Measurements from ENCODE around the gene ST8SIA6. TPM values are rescaled to one million over a fixed set of nuclear protein-coding genes. Genes with fewer than 3 reads are reported as not detected.
"Not testable (repeated sequence)": the region's sequence is repeated elsewhere in the genome, so short reads cannot be mapped to it uniquely, and the experiment has no call there.

ST8SIA6 gene
- total RNA-seq, 1 experiment from 2014 or later = 0.39 TPM

DNA sequence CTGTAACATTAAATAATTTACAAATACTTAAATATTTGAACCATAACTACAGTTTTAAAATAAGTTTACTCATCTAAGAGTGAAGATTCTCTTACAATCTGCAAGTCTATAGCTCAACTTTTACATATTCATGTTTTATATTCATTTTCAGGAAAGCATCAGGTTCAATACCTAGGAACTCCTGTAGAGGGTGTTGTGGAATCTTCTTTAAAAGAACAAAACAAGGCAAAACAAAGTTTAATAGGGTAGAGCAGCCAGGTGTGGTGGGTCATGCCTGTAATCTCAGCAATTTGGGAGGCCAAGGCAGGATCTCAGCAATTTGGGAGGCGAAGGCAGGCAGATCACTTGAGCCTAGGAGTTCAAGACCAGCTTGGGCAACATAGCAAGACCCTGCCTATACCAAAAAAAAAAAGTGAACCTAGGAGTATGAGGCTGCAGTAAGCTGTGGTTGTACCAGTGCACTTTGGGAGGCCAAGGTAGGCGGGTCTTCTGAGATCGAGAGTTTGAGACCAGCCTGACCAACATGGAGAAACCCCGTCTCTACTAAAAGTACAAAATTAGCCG lies 45.1 kb downstream of the ST8SIA6 start:
- Histone ChIP-seq H3K4me3 (no peak overlapping the region), H3K27me3 (replicated peaks) (peaks cover 8% of the 10 kb centered on the region; the same call in 1 of the 2 replicates), H3K9me3 (replicated peaks) (no peaks in the 10 kb centered on the region), H3K36me3 (no peaks in the 10 kb centered on the region), H3K4me1 (replicated peaks) (no peaks in the 10 kb centered on the region), H3K27ac (no peak overlapping the region)
- DNase-seq (ENCODE audit: low read depth in 1 of 2, low spot score in 2 of 2) = no peak

DNA sequence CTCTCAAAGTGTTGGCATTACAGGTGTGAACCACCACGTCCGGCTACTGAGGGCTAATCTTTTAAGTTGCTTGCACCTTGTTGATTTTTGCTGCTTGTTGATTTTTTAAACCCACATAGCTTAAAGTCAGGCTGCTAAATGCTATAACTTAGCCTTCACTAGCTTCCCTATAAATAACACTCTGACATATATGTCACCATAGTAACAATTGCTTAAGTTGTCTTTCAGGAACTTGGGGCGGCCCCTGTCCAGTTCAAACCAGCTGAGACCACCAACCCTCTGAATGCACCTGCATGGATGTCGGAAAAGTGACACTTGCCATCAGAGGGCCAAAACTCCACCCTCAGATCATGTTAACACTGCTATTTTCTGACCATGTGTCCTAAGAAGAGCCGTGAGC lies 47.3 kb downstream of the ST8SIA6 start:
- Histone ChIP-seq H3K27me3 (replicated peaks) (0 out of 2 replicates have a peak, but pooled peaks cover 3% of the 10 kb centered on the region), H3K9me3 (replicated peaks) (no peaks in the 10 kb centered on the region), H3K27ac (no peak overlapping the region)

DNA sequence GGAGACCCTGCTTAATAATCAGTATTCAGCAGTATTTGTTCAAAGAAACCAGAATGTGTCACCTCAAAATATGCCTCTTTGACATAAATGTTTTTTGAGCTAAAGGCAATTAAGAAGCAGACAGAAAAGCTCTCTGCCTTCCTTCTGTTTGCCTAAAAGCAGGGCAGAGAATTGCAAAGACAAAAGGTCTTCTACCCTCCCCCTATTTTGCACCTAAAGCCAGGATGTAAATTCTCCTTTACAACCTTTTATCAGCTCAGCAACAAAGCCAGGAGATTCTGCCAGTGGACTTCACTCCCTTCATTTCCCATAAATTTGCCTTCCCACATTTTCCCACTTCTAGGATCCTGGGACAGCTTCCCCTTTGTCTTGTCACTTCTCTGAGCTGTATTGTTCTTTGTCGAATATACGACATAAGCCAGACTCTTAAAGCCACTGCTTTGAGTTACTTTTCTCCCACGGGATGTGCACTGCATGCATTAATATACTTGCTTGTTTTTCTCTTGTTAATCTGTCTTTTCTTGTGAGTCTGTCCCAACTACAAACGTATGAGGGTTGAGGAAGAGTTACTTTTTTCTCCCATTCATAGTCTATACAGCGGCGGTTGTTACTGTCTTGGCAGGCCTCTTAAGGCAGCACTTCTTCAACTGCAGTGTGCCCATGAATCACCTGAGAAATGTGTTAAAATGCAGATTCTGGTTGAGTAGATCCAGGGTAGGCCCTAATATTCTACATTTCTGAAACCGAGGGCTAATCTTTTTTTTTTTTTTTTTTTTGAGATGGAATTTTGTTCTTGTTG lies 48.2 kb downstream of the ST8SIA6 start:
- Histone ChIP-seq H3K4me1 (replicated peaks) (no peaks in the 10 kb centered on the region), H3K36me3 (no peaks in the 10 kb centered on the region), H3K27me3 (replicated peaks) (0 out of 2 replicates have a peak, but pooled peaks cover 3% of the 10 kb centered on the region), H3K9me3 (replicated peaks) (no peaks in the 10 kb centered on the region), H3K27ac (no peak overlapping the region), H3K4me3 (no peak overlapping the region)
- DNase-seq (ENCODE audit: low read depth in 1 of 2, low spot score in 2 of 2) = no peak

More for the DNA sequence above, 47.3 kb downstream of the ST8SIA6 start:
- no peaks in the 10 kb centered on the region for H3K36me3 ChIP-seq
- no peak overlapping the region for H3K4me3 ChIP-seq
- no peaks in the 10 kb centered on the region for H3K4me1 ChIP-seq (replicated peaks)
- no peak for DNase-seq (ENCODE audit: low read depth in 1 of 2, low spot score in 2 of 2)

DNA sequence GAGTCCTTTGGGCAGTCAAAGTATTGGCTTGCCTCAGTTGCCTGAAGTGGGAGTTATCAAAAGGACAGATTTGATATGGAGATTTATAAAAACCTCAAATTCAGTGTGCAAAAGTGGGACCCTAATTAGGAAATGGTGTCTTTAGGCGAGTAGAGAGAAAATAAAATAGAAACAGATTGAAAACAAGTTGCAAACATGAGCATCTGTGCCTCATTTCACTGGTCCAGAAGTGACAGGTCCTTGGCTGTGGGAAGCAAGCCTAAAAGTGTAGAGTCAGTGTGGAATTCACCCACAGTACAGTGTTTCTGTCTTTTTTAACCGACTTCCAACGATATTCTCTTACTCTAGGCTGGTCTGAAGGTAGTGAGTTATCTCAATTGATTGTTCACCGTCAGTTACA lies 51.2 kb downstream of the ST8SIA6 start:
- H3K4me1 ChIP-seq (replicated peaks) = no peaks in the 10 kb centered on the region
- H3K4me3 ChIP-seq = no peak overlapping the region
- no peaks in the 10 kb centered on the region for H3K27me3 ChIP-seq (replicated peaks)
- H3K36me3 ChIP-seq = no peaks in the 10 kb centered on the region
- no peaks in the 10 kb centered on the region for H3K9me3 ChIP-seq (replicated peaks)
- no peak for DNase-seq (ENCODE audit: low read depth in 1 of 2, low spot score in 2 of 2)
- no peak overlapping the region for H3K27ac ChIP-seq

DNA sequence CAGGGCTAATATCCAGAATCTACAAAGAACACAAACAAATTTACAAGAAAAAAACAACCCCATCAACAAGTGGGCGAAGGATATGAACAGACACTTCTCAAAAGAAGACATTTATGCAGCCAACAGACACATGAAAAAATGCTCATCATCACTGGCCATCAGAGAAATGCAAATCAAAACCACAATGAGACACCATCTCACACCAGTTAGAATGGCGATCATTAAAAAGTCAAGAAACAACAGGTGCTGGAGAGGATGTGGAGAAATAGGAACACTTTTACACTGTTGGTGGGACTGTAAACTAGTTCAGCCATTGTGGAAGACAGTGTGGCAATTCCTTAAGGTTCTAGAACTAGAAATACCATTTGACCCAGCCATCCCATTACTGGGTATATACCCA lies 52.4 kb downstream of the ST8SIA6 start:
- not testable (repeated sequence) for H3K36me3 ChIP-seq; DNase-seq (ENCODE audit: low read depth in 1 of 2, low spot score in 2 of 2); H3K27ac ChIP-seq; H3K27me3 ChIP-seq (replicated peaks); H3K9me3 ChIP-seq (replicated peaks); H3K4me1 ChIP-seq (replicated peaks); H3K4me3 ChIP-seq

DNA sequence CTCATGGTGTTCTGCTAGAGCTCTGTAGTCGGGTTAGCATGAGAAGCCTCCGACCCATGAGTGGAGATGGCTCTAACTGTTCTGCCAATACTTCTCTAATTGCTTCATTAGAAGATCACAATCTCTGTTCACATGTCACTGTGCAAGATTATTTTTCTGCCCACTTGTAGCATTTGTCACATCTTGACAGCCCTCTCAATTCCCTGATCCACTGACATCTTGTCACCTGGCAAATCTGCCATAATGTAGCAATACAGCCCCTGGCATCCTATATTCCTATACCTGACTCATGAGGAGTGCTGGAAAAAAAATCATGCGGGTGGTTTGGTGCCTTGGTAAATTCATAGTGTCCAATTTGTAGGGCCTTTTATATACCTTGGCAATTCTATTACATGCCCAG lies 58.4 kb downstream of the ST8SIA6 start:
- H3K36me3 ChIP-seq = no peaks in the 10 kb centered on the region
- H3K27ac ChIP-seq = no peak overlapping the region
- no peak overlapping the region for H3K4me3 ChIP-seq
- no peak for DNase-seq (ENCODE audit: low read depth in 1 of 2, low spot score in 2 of 2)
- no peaks in the 10 kb centered on the region for H3K27me3 ChIP-seq (replicated peaks)
- no peaks in the 10 kb centered on the region for H3K4me1 ChIP-seq (replicated peaks)
- H3K9me3 ChIP-seq (replicated peaks) = no peaks in the 10 kb centered on the region

DNA sequence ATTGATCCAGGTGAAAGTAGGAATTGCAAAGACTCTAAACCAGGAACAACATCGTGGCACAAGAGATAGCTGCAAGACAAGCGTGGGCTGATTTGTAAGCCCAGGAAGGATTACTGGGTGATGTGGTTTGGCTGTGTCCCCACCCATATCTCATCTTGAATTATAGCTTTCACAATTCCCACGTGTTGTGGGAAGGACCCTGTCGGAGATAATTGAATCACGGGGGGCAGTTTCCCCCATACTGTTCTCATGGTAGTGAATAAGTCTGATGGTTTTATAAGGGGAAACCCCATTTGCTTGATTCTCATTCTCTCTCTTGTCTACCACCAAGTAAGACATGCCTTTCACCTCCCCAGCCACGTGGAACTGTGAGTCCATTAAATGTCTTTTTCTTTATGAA lies 59.5 kb downstream of the ST8SIA6 start:
- H3K4me1 ChIP-seq (replicated peaks) = no peaks in the 10 kb centered on the region
- no peaks in the 10 kb centered on the region for H3K9me3 ChIP-seq (replicated peaks)
- no peak for DNase-seq (ENCODE audit: low read depth in 1 of 2, low spot score in 2 of 2)
- no peaks in the 10 kb centered on the region for H3K36me3 ChIP-seq
- no peak overlapping the region for H3K4me3 ChIP-seq
- no peaks in the 10 kb centered on the region for H3K27me3 ChIP-seq (replicated peaks)
- no peak overlapping the region for H3K27ac ChIP-seq

DNA sequence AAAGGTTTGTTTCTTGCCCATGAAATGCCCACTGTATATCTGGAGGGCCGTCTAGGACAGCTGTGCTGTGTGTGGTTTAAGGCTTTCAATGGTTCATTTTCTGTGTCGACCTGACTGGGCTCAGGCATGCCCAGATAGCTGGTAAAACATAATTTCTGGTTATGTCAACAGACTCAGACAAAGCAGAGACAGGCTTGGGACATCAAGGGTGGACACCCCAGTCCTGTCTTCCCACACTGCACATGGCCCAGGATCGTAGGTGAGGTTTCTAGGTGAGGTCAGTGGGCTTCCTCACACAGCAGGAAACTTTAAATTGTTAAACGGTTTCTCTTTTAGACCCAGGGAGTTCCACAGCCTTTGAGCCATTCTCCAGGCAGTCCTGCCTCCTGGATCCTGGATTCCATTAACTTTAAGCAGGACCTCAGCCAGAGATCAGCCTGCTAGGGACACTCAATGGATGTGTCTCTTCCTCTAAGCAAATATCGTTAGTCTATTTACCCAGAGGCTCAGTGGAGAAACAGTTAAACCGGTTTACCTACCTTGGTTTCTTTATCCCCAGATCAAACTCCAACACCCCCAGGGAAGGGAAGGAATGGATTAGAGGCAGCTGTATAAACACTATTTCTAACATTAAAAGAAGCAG lies 66.4 kb downstream of the ST8SIA6 start:
- Histone ChIP-seq H3K4me1 (replicated peaks) (no peaks in the 10 kb centered on the region), H3K27me3 (replicated peaks) (no peaks in the 10 kb centered on the region)

DNA sequence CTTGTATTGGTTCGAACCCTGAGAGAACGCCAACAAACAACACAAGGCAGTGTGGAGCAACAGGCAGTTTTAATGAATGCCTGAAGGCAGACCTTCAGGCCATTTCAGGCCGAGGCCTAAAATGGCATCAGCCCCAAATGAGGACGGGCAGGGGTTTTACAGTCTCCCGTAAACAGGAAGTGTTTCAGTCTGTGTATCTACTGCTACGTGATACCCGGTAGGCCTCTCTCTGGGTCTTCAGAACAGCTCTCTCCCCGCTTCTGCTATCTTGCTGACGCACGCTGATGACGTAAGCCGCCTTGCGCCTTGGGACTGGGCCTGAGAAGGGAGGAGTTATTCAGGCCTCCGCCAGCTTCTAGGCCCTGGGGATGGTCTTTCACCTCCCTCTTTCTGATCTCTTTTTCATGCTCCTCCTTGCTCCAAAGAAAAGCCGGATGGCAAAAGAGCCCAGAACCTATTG lies 67.7 kb downstream of the ST8SIA6 start:
- Histone ChIP-seq H3K27ac (no peak overlapping the region), H3K27me3 (replicated peaks) (peaks cover 2% of the 10 kb centered on the region; the same call in 1 of the 2 replicates), H3K4me1 (replicated peaks) (no peaks in the 10 kb centered on the region), H3K9me3 (replicated peaks) (no peaks in the 10 kb centered on the region), H3K4me3 (no peak overlapping the region), H3K36me3 (no peaks in the 10 kb centered on the region)
- DNase-seq (ENCODE audit: low read depth in 1 of 2, low spot score in 2 of 2) = no peak

More for the DNA sequence above, 66.4 kb downstream of the ST8SIA6 start:
- H3K27ac ChIP-seq = no peak overlapping the region
- no peak overlapping the region for H3K4me3 ChIP-seq
- no peak for DNase-seq (ENCODE audit: low read depth in 1 of 2, low spot score in 2 of 2)
- no peaks in the 10 kb centered on the region for H3K9me3 ChIP-seq (replicated peaks)
- H3K36me3 ChIP-seq = no peaks in the 10 kb centered on the region

DNA sequence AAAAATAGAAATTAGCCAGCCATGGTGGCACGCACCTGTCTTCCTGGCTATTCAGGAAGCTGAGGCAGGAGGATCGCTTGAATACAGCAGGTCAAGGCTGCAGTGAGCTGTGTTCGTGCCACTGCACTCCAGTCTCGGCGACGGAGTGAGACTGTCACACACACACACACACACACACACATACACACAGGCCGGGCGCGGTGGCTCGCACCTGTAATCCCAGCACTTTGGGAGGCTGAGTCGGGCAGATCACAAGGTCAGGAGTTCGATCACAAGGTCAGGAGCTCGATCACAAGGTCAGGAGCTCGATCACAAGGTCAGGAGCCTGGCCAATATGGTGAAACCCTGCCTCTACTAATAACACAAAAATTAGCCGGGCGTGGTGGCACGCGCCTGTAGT lies 68.4 kb downstream of the ST8SIA6 start:
- Histone ChIP-seq H3K4me3 (no peak overlapping the region), H3K27ac (no peak overlapping the region), H3K4me1 (replicated peaks) (no peaks in the 10 kb centered on the region), H3K27me3 (replicated peaks) (peaks cover 7% of the 10 kb centered on the region), H3K9me3 (replicated peaks) (no peaks in the 10 kb centered on the region), H3K36me3 (no peaks in the 10 kb centered on the region)
- DNase-seq (ENCODE audit: low read depth in 1 of 2, low spot score in 2 of 2) = no peak

DNA sequence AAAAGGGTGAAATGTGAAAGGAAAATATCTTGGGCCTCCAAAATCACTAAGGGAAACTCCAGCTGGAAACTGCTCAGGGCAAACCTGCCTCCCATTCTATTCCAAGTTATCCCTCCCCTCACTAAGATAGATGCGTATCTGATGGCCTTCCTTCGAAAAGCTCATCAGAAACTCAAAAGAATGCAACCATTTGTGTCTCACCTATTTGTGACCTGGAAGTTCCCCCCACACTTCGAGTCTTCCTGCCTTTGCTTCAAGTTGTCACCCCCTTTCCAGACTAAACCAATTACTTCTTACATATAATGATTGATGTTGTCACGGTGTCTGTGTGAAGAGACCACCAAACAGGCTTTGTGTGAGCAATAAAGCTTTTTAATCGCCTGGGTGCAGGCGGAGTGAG lies 69.3 kb downstream of the ST8SIA6 start:
- Histone ChIP-seq H3K27ac (no peak overlapping the region), H3K9me3 (replicated peaks) (no peaks in the 10 kb centered on the region), H3K4me1 (replicated peaks) (no peaks in the 10 kb centered on the region), H3K36me3 (no peaks in the 10 kb centered on the region), H3K4me3 (no peak overlapping the region), H3K27me3 (replicated peaks) (peaks cover 7% of the 10 kb centered on the region)
- DNase-seq (ENCODE audit: low read depth in 1 of 2, low spot score in 2 of 2) = no peak

DNA sequence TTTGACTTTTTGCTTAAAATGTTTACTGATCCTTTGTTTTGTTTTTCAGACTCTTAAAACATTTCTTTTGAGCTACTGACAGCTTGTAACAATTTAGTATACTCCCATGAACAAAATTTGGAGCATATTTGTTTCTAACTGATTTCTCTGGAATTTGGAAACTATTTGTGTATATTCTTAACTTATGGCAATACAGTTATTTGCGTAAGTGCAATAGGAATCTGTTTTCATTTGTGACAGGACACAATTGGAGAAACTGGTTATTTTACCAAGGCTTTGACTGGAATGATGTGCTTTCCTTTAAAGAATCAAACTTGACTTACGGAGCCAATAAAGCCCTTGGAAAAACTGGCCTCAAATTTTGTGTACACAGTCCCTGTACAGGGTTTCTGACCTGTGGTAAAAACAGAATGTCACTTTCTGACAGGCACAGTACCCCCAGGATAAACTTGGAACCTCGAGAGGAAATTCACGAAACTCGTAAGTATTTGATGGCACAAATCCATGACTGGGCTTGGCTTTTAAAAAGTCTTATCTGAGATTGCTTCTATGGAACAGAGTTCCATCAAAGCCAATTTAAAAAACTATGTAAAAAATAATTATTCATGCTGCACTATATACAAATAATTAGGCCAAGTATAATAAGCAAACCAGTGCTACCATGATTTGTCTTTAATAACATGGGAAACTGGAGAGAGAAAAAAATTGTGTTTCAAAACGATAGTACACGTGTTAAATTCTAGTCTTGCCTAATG lies 70.4 kb downstream of the ST8SIA6 start:
- H3K4me3 ChIP-seq = no peak overlapping the region
- no peaks in the 10 kb centered on the region for H3K4me1 ChIP-seq (replicated peaks)
- H3K27me3 ChIP-seq (replicated peaks) = peaks cover 7% of the 10 kb centered on the region
- no peaks in the 10 kb centered on the region for H3K36me3 ChIP-seq
- H3K9me3 ChIP-seq (replicated peaks) = no peaks in the 10 kb centered on the region
- H3K27ac ChIP-seq = no peak overlapping the region
- no peak for DNase-seq (ENCODE audit: low read depth in 1 of 2, low spot score in 2 of 2)

DNA sequence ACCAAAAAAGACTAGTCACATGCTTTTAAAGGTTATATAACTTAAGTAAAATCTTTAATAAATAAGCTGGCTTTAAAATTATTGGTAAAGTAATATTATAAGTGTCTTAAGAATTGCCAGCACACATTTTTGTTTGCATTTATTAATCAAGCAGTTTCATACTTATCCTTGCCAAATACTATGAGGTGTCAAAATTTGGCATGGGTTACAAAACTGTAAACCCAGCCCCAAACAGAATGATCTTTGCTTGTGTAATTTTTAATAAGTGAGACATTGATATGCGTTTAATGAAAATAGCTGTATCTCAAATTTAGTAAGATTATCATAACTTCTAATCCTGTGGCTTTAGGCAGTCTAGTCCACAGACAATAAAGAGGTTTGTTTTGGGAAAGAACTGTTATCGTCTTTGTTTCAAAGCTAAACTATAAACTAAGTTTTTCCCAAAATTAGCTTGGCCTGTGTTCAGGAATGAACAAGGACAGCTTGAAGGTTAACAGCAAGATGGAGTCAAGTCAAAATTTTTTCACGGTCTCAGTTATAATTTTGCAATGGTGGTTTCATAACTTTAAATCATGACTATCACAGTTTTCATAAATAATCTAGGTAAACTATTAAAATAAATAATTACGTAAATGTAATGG lies 72.8 kb downstream of the ST8SIA6 start:
- no peaks in the 10 kb centered on the region for H3K9me3 ChIP-seq (replicated peaks)
- no peaks in the 10 kb centered on the region for H3K4me1 ChIP-seq (replicated peaks)
- H3K4me3 ChIP-seq = no peak overlapping the region
- H3K36me3 ChIP-seq = no peaks in the 10 kb centered on the region
- H3K27me3 ChIP-seq (replicated peaks) = peaks cover 7% of the 10 kb centered on the region
- no peak overlapping the region for H3K27ac ChIP-seq
- DNase-seq (ENCODE audit: low read depth in 1 of 2, low spot score in 2 of 2) = no peak
